GM12892 (cell line): ENCODE results near the gene CTNND2.

Experiments
- DNase-seq: peaks from one replicate; pipeline ENCODE4 v3.0.0; 2011; ENCODE audit not compliant: insufficient read length
- FAIRE-seq: peaks from 2 replicates; lab custom pipeline; 2011; peaks lifted over from hg19 to GRCh38; lab: Jason Lieb, UNC
- POLR2A ChIP-seq: IDR thresholded peaks from 2 replicates; pipeline ENCODE4 v1.6.1; 2011; ENCODE audit warnings: low read depth, low read length, control low read depth
- POLR2AphosphoS5 ChIP-seq: IDR thresholded peaks from 2 replicates; pipeline ENCODE4 v1.6.1; 2011; ENCODE audit warnings: low read depth, low read length, control low read depth
- TAF1 ChIP-seq: IDR thresholded peaks from 2 replicates; pipeline ENCODE4 v1.6.1; 2011; ENCODE audit warnings: low read depth, mild to moderate bottlenecking, control low read depth, low read length, borderline replicate concordance

CTNND2 gene

DNA sequence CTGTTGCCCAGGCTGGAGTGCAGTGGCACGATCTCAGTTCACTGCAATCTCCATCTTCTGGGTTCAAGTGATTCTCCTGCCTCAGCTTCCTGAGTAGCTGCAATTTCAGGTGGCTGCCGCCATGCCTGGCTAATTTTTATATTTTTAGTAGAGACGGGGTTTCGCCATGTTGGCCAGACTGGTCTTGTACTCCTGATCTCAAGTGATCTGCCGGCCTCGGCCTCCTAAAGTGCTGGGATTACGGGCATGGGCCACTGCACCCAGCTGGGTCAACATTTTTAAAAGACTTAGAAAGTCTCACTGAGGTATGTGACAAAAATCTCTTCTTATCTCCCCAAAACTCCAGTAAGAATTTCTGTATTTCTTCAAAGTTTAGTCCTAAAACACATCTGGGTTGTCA is 211.6 kb downstream of the CTNND2 start:
- FAIRE-seq: no peak
- TF ChIP-seq POLR2AphosphoS5: no peak
- TF ChIP-seq POLR2A: no peak
- TF ChIP-seq TAF1: no peak
- DNase-seq: no peak

DNA sequence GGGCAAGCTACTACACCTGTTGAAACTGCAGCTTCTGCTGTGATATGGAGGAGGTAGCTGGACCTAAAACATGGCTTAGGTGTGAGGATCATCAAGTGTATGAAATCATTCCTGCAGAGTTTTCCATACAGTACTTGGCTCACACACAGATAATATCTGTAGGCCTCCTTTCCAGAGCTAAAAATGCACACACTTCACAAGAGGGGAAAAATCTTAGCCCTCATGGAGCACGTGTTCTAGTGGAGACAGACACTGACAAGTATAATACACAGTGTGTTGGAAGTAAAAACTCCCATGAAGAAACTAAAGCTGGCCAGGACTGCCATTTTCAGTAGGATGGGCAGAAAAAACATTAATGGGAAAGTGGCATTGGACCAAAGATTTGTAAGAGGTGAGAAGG is 216.7 kb downstream of the CTNND2 start:
- DNase-seq: no peak
- no peak for FAIRE-seq
- TF ChIP-seq POLR2AphosphoS5 (no peak), TAF1 (no peak), POLR2A (no peak)

DNA sequence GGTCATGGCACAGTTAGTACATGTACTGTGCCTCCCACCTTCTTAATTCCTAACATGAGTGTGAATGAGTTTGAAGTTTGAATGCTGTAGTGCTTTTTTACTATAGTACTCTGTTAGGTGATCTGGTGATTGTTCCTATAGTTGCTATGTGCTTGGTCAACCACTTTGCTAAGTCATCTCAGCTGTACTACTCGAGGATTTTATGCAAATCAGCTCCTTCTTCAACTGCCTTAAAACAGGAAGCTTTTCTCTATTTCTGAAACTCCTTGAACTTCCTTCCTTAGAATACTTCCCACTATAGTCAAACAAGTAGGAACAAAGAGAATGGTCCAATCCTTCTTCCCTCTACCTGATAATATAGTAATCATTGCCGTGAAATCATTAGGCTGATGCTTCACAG is 219.6 kb downstream of the CTNND2 start:
- TF ChIP-seq POLR2A (no peak), POLR2AphosphoS5 (no peak), TAF1 (no peak)
- no peak for DNase-seq
- no peak for FAIRE-seq

DNA sequence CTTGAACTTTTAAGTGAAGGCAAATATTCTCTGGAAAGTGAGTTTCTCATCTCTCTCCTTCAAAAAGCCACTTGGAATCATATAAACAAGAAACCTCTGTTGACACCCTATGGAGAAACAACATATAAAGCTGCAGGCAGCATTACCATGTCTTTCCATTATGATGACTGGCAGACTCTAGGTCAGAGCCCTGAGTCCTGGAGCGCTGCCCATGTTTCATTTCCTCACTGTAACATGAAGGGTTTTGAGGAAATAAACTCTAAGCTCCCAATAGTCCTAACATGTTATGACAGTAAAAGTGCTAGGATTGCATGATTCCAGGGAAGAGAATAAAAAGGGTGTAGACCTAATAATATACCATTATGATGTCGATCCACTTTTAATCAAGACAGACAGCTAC is 220.6 kb downstream of the CTNND2 start:
- DNase-seq (no peak), FAIRE-seq (no peak)
- TF ChIP-seq POLR2A: no peak
- no peak for TF ChIP-seq TAF1
- TF ChIP-seq POLR2AphosphoS5: no peak

DNA sequence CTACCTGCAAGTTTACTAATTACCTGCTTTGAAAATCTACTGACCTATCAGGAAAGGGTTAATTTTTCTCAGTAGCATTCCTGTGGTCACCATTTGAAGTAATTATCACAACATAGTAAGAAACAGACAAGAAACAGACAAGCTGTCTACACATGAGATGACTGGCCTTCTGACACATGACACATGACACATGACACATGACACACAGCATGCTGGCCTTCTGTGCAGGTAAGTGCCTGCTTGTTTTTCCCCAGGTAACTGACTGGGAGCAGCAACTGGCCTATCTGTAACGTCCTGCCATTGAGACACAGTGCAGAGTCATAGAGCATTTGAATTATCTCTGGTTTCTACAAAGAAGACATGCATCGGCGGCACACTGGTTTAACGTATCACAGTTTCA is 222.4 kb downstream of the CTNND2 start:
- TF ChIP-seq POLR2AphosphoS5 (no peak), TAF1 (no peak), POLR2A (no peak)
- FAIRE-seq: no peak

DNA sequence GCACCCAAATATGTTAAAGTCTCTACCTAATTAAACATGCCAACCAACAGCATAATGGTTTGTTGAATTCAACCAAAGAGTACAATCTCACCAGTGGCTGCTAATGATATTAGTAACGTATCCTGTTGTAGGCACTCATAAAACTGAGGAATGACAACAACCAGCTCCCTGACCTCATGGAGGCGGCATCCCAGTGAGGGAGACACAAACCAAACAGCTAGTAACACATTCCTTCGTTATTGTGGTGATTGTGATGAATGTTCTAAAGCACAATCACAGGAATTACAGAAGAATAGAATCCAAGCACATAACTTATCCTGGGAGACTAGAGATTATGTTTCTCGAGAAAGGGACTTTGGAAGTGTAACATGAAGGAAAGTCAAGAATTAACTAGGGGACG is 224.6 kb downstream of the CTNND2 start:
- no peak for FAIRE-seq
- TF ChIP-seq POLR2AphosphoS5 (no peak), POLR2A (no peak), TAF1 (no peak)

More for the DNA sequence above, 222.4 kb downstream of the CTNND2 start:
- no peak for DNase-seq

DNA sequence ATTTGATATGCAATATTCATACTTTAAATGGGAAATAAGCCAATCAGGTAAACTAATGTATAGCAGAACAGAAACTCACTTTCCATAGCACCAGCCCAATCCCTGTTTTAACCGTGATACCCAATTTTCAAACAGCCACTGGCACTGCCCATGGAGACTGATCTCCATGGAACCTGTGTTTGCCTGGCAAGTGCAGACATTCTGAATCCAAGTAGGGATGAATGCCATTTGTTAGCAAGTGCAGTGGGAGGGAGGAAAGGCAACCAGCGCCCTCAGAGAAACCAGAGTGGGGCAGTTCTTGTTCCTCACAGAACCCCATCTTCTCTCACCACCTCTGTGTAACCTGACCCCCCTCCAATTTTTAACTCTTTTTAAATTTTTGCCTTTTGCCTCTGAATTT is 229.1 kb downstream of the CTNND2 start:
- DNase-seq: no peak
- no peak for FAIRE-seq
- no peak for TF ChIP-seq POLR2A
- TF ChIP-seq TAF1: no peak
- TF ChIP-seq POLR2AphosphoS5: no peak

More for the DNA sequence above, 224.6 kb downstream of the CTNND2 start:
- no peak for DNase-seq

DNA sequence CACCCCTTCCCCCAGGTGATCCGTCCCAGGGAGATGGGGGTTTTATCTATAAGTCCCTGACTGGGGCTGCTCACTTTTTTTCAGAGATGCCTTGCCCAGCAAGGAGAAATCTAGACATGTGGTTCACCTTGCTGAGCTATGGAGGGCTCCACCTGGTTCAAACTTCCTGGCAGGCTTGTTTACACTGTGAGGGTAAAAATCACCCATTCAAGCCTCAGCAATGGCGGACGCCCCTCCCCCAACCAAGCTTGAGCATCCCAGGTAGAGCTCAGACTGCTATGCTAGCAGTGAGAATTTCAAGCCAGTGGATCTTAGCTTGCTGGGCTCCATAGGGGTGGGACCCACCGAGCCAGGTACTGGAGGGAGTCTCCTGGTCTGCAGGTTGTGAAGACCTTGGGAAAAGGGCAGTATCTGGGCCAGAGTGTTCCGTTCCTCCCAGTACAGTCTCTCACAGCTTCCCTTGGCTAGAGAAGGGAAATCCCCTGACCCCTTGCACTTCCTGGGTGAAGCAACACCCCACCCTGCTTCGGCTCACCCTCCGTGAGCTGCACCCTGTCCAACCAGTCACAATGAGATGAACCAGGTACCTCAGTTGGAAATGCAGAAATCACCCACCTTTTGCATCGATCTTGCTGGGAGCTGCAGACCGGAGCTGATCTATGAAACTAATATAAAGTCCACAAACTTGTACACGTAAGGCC is 231.7 kb downstream of the CTNND2 start:
- no peak for FAIRE-seq
- no peak for DNase-seq
- no peak for TF ChIP-seq TAF1
- no peak for TF ChIP-seq POLR2A
- no peak for TF ChIP-seq POLR2AphosphoS5

DNA sequence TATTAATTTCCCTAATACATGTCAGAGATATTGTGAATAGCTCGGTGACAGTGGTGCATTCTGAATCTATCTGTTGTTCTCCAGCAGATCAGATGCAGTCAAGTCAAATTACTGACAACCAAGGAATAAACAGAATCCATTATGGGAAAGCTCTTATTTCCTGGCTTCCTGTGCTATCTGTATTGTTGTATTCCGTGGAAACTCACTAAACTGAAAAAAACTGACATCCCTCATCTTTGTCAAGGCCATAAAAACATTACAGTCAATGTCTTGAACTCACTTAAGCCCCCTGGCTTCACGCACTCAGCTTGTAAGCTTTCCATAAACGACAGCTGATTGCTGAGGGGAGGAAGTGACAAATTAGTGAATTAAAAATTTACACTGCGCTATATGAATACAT is 245.9 kb downstream of the CTNND2 start:
- DNase-seq (no peak), FAIRE-seq (no peak)
- TF ChIP-seq POLR2A (no peak), TAF1 (no peak), POLR2AphosphoS5 (no peak)

DNA sequence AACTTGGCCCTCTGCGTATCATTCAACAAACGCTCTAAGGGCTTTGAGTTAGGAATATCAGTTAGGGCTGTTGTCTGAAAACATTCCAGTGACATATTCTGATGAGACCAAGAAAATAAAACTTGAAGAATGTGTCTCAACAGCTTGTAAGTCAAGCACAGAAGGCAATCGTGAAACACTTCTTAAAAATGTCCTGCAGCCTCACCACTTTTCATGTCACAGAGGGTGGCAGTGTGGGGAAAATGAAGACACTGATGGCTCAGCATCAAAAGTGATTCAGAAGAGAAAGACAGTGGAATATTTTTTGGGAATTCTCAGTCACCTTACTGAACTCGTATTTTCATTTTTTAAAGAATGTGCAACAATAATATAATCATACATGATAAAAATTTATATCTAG is 247.3 kb downstream of the CTNND2 start:
- no peak for TF ChIP-seq POLR2A
- TF ChIP-seq TAF1: no peak
- no peak for TF ChIP-seq POLR2AphosphoS5
- no peak for FAIRE-seq
- DNase-seq: no peak

DNA sequence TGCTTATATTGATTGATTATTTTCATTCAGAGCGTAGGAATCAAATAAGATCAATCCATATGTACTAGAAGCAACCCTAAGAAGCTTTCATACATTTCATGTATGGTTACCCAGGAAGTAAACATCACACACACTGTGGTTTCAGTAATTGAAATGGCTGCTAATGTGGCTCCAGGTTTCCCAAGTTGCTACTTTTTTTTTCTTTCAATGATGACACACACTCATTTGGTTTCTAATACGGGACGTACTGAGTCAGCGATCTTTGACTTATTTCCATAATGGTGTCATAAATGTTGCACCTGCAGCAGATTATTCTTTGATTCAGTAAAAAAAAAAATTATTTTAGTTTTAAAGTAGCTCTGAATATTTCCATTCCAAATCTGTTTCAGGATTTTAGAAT is 248.6 kb downstream of the CTNND2 start:
- TF ChIP-seq POLR2AphosphoS5: no peak
- TF ChIP-seq POLR2A: no peak
- no peak for TF ChIP-seq TAF1
- no peak for FAIRE-seq

DNA sequence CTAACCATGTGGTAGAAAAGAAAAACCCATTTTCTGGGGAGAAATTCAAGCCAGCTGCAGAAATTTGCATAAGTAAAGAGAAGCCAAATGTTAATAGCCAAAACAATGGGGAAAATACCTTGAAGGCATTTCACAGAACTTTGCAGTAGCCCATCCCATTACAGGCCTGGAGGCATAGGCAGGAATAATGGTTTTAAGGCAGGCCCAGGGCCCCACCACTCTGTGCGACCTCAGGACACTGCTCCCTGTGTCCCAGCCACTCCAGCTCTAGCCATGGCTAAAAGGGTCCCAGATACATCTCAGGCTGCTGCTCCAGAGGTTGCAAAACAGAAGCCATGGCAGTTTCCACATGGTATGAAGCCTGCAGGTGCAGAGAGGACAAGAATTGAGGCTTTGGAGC is 253.3 kb downstream of the CTNND2 start:
- no peak for DNase-seq
- TF ChIP-seq POLR2A (no peak), POLR2AphosphoS5 (no peak), TAF1 (no peak)
- FAIRE-seq: no peak

More for the DNA sequence above, 248.6 kb downstream of the CTNND2 start:
- DNase-seq: no peak

DNA sequence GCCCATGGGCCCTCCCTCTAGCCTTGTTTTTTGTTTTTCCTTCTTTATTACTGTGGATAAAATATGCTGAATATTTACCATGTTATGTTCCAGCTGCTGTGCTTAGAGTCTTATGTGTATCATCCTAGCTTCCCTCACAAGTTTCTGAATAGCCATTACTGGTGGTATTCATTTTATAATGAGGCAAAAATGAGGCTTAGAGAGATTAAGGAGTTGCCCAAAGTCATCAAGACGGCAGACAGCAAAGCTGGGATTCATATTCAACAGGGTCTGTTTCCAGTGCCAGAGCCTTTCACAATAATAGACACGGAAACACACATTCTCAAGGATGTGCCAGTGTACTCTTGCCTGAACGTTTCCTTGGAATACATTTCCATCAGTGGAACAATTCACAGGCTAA is 258.1 kb downstream of the CTNND2 start:
- FAIRE-seq: no peak
- TF ChIP-seq TAF1 (no peak), POLR2AphosphoS5 (no peak), POLR2A (no peak)
- no peak for DNase-seq
